CD4-positive, alpha-beta T cell treated with Interleukin-6 for 4 hours (primary cell): ENCODE measurements around the gene RNF32.
"Not testable (repeated sequence)": the region's sequence is repeated elsewhere in the genome, so short reads cannot be mapped to it uniquely, and the experiment has no call there.

Experiments used
- DNase-seq: peaks from one replicate; pipeline ENCODE4 v3.0.0-alpha.2; 2020; ENCODE audit warnings: mixed read lengths

RNF32 gene

DNA sequence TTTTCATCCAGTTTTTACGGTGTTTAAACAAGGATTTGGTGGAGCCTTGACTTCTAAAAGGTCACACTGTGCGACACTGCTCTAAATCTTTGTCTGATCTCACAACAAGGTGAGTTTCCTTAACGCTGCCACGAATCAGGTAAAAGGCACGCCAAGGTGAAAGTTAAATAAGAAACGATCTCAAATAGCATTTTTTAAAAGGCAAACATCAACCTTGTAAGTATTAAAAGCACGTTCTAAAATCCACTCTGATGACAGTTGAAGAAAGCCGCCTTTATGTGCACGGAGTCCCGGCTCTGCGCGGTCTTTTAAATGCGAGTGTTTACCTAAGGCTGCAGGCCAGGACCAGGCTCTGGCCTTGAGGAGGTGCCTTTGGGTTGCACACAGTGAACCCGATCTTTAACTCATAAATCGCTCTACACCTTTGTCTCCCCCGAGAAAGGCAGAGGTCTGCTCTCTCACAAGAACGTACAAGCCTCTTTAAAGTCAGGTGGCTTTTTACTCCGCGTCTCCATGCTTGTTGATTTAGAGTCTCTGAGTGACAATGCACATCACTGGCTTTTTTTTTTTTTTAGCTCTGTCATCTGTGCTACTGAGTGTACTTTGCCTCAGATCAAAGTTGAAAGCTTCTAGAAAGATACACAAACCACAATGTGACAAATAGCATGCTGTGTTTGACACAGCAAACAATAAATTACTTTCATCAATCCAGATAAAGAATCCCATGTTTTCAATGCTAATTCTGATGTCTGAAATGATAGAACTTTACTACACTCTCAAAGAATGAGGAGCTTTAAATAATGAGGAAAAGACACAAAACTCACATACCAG, 25.9 kb upstream of the RNF32 start:
- DNase-seq: no peak

- no peak for DNase-seq
Measured at GRCh38 chr7:156616269-156617202, 24.0 kb upstream of the RNF32 start.

- no peak for DNase-seq
Measured at GRCh38 chr7:156617215-156617614, 23.4 kb upstream of the RNF32 start.

- no peak for DNase-seq
Measured at GRCh38 chr7:156618078-156618779, 22.3 kb upstream of the RNF32 start.

DNA sequence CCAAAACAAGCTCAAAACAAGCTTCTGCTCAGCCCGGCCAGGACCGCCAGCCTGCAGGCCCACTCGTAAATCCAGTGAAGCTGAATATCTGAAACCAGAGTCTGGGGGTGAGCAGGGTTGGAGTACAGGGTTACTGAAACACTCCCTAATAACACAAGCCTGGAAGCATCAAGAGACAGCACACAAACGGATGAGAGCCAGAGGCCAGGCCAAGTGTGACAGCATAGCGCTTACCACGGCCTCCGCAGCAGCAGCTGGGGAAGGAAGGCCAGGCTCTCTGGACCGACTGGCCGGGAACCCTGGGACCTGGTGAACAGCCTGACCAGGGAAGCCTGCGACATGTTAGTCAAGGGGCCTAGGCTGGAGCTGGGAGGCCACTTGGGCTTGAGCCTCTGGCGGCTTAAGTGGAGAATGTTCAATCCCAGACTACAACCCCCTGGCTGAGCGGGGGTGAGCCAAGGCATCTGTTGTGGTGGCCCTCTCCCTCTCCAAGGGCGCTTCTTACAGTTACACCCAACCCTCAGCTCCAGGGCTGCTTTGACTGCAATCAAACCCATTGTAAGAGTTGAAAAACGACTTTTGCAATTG, 21.7 kb upstream of the RNF32 start:
- no peak for DNase-seq

- DNase-seq: not testable (repeated sequence)
Measured at GRCh38 chr7:156619488-156620290, 20.9 kb upstream of the RNF32 start.

- no peak for DNase-seq
Measured at GRCh38 chr7:156620291-156620675, 20.3 kb upstream of the RNF32 start.

GRCh38 chr7:156621652-156622051, 18.9 kb upstream of the RNF32 start:
- no peak for DNase-seq

DNA sequence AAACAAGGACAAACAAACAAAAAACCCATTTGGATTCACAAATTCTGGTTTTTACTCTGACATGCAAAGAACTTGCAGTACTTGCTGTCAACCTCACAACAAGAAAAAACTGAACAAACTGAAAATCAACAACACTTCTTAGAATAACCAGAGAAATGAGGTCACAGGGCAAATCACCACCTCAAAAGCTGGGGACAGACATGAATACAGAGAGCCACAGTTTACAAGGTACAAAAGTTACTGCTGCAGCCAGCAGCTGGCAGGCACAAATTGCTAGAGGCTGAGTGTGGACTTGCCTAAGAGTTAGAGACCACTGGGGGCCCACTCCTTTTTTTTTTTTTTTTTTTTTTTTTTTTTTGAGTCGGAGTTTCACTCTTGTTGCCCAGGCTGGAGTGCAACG, 15.0 kb upstream of the RNF32 start:
- no peak for DNase-seq

GRCh38 chr7:156626220-156626895, 14.2 kb upstream of the RNF32 start:
- DNase-seq: no peak

GRCh38 chr7:156628562-156628961, 12.0 kb upstream of the RNF32 start:
- no peak for DNase-seq

DNA sequence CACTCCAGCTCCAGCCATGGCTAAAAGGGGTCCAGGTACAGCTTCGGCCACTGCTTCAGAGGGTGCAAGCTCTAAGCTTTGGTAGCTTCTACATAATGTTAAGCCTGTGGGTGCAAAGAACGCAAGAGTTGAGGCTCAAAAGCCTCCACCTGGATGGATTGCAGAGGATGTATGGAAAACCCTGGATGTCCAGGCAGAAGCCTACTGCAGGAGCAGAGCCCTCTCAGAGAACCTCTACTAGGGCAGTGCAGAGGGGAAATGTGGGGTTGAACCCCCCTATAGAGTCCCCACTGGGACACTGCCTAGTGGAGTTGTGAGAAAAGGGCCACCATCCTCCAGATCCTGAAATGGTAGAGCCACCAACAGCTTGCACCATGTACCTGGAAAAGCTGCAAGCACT, 10.7 kb upstream of the RNF32 start:
- no peak for DNase-seq

DNA sequence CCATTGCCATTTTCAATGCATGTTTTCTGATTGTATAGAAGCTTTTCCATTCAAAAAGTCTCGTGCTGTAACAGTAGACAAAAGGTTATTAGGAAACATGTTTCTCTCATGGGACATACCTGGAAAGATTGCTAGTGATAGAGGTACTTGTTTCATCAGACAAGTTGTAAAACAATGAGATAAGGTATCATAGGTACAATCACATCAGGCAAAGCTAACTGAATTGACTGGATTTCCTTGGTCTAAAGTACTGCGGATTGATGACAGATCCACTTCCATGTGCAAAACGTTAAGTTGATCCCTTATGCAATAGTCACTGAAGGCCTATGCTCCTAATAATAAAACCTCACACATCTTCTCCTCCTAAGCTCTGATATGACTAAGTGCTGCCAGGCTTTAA, 6.5 kb upstream of the RNF32 start:
- DNase-seq: no peak

- no peak for DNase-seq
Measured at GRCh38 chr7:156635529-156636385, 4.8 kb upstream of the RNF32 start.

DNA sequence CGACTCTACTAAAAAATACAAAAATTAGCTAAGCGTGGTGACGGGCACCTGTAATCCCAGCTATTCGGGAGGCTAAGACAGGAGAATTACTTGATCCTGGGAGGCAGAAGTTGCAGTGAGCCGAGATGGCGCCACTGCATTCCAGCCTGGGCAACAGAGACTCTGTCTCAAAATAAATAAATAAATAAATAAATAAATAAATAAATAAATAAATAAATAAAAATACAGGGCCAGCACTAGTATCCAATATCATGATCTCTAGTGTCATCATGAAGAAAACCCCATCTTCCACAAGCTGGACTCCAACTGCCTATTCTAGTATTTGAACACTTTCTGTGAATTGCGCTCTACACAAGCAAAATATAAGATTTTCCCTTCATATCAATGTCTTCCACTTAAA, 3.5 kb upstream of the RNF32 start:
- DNase-seq: not testable (repeated sequence)

- no peak for DNase-seq
Measured at GRCh38 chr7:156638443-156639077, 2.0 kb upstream of the RNF32 start.

DNA sequence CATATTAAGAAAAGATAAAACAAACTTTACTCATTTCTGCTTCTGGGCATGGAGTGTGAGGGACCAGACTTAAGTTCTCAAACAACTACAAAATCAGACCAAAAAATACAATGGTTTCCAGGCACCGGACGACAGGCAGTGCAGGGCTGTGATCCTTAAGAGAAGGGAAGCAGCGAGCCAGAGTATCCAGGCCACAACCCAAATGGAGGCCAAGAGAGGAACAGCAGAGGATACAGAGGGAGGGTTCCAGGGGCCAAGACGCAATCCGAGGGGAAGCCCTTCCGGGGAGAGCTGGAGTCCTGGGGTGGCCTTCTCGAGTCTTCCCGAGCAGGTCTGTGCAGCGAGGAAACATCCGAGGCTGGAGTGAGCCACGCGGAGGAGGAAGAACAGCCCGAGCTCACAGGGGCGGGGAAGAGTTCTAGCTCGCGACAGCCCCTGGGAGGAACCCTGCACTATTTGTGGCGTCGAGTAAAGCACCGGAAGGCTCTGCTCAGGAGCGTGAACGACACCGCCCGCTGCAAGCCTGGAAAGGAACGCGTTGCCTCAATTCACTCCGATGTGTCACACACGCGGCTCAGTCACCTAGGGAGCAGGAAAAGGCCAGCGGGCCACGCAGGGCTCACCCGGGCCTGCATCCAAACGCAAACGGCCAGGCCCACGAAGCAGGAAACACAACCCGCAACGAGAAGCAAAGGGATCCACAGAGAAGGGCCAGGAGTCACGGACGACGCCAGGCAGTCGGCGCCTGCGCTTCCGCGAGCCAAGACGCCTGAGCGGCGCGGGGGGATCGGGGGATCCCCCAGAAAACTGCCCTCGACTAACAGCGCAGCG, 933 bp upstream of the RNF32 start:
- DNase-seq: no peak

- peak; percentile 57 for DNase-seq
Measured at GRCh38 chr7:156640949-156641485, 443 bp downstream of the RNF32 start.
